ENCODE measurements around the gene FOXO3.

DNA sequence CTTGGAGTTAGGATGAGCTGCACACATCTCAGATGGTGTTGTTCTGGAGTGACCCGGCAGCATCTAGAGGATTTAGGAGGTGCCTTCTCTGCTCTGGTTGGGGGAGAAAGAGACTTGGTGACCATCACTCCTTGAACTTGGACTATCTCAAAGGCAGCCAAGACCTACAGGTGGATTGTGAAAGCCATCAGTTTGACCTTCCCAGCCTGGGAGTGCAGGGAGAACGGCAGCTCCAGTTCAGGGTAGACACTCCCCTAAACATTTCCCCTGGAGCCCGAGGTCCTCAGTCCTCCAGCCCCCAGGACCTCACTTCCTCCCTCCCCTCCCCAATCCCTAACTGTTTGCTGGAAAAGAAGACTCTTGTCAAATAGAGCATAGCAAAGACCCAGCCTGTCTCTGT is 158.8 kb downstream of the FOXO3 start:
- TF ChIP-seq, protein P1, sequence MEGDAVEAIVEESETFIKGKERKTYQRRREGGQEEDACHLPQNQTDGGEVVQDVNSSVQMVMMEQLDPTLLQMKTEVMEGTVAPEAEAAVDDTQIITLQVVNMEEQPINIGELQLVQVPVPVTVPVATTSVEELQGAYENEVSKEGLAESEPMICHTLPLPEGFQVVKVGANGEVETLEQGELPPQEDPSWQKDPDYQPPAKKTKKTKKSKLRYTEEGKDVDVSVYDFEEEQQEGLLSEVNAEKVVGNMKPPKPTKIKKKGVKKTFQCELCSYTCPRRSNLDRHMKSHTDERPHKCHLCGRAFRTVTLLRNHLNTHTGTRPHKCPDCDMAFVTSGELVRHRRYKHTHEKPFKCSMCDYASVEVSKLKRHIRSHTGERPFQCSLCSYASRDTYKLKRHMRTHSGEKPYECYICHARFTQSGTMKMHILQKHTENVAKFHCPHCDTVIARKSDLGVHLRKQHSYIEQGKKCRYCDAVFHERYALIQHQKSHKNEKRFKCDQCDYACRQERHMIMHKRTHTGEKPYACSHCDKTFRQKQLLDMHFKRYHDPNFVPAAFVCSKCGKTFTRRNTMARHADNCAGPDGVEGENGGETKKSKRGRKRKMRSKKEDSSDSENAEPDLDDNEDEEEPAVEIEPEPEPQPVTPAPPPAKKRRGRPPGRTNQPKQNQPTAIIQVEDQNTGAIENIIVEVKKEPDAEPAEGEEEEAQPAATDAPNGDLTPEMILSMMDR (conservative IDR thresholded peaks at IDR 0.05 in 1 of 2, IDR thresholded peaks at IDR 0.05 in 1 of 2; ENCODE audit: extremely low read depth in 1 of 2, insufficient read depth in 1 of 2, low read depth in 1 of 2, low read length in 2 of 2), result no peak
- no peak for TF ChIP-seq EZH2 (IDR thresholded peaks at IDR 0.05; ENCODE audit: borderline replicate concordance, low read length)

Data from mammary epithelial cell (primary cell).